Caco-2 (cell line): ENCODE measurements around the gene NPIPA3. TPM values are rescaled to one million over a fixed set of nuclear protein-coding genes. Genes with fewer than 3 reads are reported as not detected.

Experiments
- BruUV-seq: library from RNA; stranded (reverse); fragments of 400-500 nt; replicated peaks from 2 replicates; lab custom pipeline; 2021; lab: Mats Ljungman, UMichigan
- CTCF ChIA-PET: fragments of 300-600 bp; sonication (Branson Sonifier 250); formaldehyde crosslinking; loops from one replicate; lab custom pipeline; 2022; ENCODE audit warnings: antibody characterized with exemption; lab: Charles Lee
- POLR2A ChIA-PET: fragments of 300-600 bp; sonication (Branson Sonifier 250); formaldehyde crosslinking; loops from one replicate; lab custom pipeline; 2022; ENCODE audit warnings: antibody characterized with exemption; lab: Charles Lee
- DNase-seq, 2 experiments: peaks; one replicate each; pipeline versions ENCODE4 v3.0.0 to v3.0.0-alpha.2; 2020 to 2022
- H3K27me3 ChIP-seq: replicated peaks from 2 replicates; pipeline ENCODE4 v1.6.0; 2011; ENCODE audit warnings: low read length; ENCODE audit not compliant: control insufficient read depth, insufficient read depth
- H3K36me3 ChIP-seq: 2 replicates; pipeline ENCODE4 v1.5.1; 2011; ENCODE audit warnings: low read length; ENCODE audit not compliant: control insufficient read depth, insufficient read depth
- H3K4me1 ChIP-seq: fragments of 250-450 bp; sonication (Bioruptor Pico); 2 replicates; pipeline ENCODE4 v1.5.1; 2020; ENCODE audit warnings: mild to moderate bottlenecking
- H3K4me3 ChIP-seq: 2 replicates; pipeline ENCODE4 v1.5.1; 2011; ENCODE audit warnings: low read depth, mild to moderate bottlenecking, control low read depth, low read length
- H3K9me3 ChIP-seq: fragments of 250-450 bp; sonication (Bioruptor Pico); 2 replicates; pipeline ENCODE4 v1.5.1; 2020; ENCODE audit warnings: mild to moderate bottlenecking, moderate library complexity
- H3K27ac Mint-ChIP-seq: one replicate; pipeline ENCODE4 v1.8.0; 2022; ENCODE audit warnings: mixed read lengths; ENCODE audit not compliant: unreplicated experiment
- H3K27me3 Mint-ChIP-seq: one replicate; pipeline ENCODE4 v1.8.0; 2022; ENCODE audit warnings: mixed read lengths; ENCODE audit not compliant: insufficient read depth, unreplicated experiment
- H3K36me3 Mint-ChIP-seq: one replicate; pipeline ENCODE4 v1.8.0; 2022; ENCODE audit warnings: mild to moderate bottlenecking, mixed read lengths; ENCODE audit not compliant: insufficient read depth, unreplicated experiment
- H3K4me1 Mint-ChIP-seq: one replicate; pipeline ENCODE4 v1.8.0; 2022; ENCODE audit warnings: low read depth, mixed read lengths; ENCODE audit not compliant: unreplicated experiment
- H3K4me3 Mint-ChIP-seq: one replicate; pipeline ENCODE4 v1.8.0; 2022; ENCODE audit warnings: mild to moderate bottlenecking, moderate library complexity, mixed read lengths; ENCODE audit not compliant: unreplicated experiment
- H3K9me3 Mint-ChIP-seq: one replicate; pipeline ENCODE4 v1.8.0; 2022; ENCODE audit warnings: mixed read lengths; ENCODE audit not compliant: unreplicated experiment
- intact Hi-C: fragments of 100-400 bp; cut with micrococcal nuclease; formaldehyde crosslinking; loops from one replicate; pipeline ENCODE4 v1.10.0; 2022; ENCODE audit not compliant: unreplicated experiment
- total RNA-seq: library from RNA; stranded (reverse); gene quantifications from 2 replicates; pipeline ENCODE4 v1.2.3, GENCODE V29; 2022
- TF ChIP-seq, protein P1 (sequence below), 2 experiments: fragments of 200-600 bp in 1 of 2; IDR thresholded peaks; 1 replicate in 1 of 2; 2 replicates in 1 of 2; pipeline versions ENCODE4 v1.5.1 to v1.8.0; 2011 to 2022; ENCODE audit warnings: antibody characterized with exemption in 1 of 2, control low read depth in 1 of 2, inconsistent platforms in 1 of 2, low read depth in 1 of 2, low read length in 1 of 2, mild to moderate bottlenecking in 1 of 2, moderate library complexity in 1 of 2; ENCODE audit not compliant: insufficient read depth in 1 of 2, severe bottlenecking in 1 of 2, unreplicated experiment in 1 of 2

Gene NPIPA3
- total RNA-seq, 1 experiment from 2014 or later: 1.8 TPM

DNA sequence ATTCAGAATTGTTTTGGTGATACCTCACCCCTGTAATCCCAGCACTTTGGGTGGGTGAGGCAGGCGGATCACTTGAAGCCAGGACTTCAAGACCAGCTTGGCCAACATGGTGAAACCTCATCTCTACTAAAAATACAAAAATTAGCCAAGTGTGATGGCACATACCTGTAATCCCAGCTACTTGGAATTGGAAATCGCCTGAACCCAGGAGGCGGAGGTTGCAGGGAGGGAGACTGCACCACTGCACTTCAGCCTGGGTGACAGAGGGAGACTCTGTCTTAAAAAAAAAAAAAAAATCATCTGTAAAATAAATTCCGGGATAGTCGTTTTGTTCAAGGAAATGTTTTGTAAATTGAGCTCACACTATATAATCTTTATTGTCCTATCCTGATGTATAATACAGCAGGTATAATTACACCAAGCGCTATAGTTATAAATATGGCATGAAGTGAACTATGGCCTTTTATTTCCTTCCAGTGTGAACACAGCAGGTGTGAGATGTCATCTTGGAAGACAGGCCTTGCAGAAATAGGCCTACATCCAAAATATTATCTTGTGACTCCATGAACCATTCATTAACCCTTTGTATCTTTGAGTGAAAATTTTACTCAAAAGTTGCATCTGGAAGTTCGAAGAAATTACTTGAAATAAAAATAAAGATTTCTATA is 34.5 kb upstream of the NPIPA3 start:
- TF ChIP-seq, protein P1, sequence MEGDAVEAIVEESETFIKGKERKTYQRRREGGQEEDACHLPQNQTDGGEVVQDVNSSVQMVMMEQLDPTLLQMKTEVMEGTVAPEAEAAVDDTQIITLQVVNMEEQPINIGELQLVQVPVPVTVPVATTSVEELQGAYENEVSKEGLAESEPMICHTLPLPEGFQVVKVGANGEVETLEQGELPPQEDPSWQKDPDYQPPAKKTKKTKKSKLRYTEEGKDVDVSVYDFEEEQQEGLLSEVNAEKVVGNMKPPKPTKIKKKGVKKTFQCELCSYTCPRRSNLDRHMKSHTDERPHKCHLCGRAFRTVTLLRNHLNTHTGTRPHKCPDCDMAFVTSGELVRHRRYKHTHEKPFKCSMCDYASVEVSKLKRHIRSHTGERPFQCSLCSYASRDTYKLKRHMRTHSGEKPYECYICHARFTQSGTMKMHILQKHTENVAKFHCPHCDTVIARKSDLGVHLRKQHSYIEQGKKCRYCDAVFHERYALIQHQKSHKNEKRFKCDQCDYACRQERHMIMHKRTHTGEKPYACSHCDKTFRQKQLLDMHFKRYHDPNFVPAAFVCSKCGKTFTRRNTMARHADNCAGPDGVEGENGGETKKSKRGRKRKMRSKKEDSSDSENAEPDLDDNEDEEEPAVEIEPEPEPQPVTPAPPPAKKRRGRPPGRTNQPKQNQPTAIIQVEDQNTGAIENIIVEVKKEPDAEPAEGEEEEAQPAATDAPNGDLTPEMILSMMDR (IDR thresholded peaks at IDR 0.05; ENCODE audit: insufficient read depth in 1 of 2, low read depth in 1 of 2, low read length in 1 of 2, severe bottlenecking in 1 of 2, unreplicated experiment in 1 of 2): no peak
- H3K9me3 ChIP-seq: no peaks in the 10 kb centered on the region
- peaks cover 2% of the 10 kb centered on the region for H3K36me3 ChIP-seq
- intact Hi-C loops: no loop called here
- ChIA-PET POLR2A (interaction anchor here (0.6 kb wide), 1 partner anchor 33 kb away, joined by 8 read pairs; no protein-coding TSS in a partner anchor), CTCF (no interaction called here)
- peaks cover 41% of the 10 kb centered on the region for H3K36me3 Mint-ChIP-seq
- no peaks in the 10 kb centered on the region for H3K9me3 Mint-ChIP-seq
- H3K4me3 Mint-ChIP-seq: no peak overlapping the region
- H3K4me3 ChIP-seq: no peak overlapping the region
- no peaks in the 10 kb centered on the region for H3K4me1 Mint-ChIP-seq
- TSS peak; percentile 29 for BruUV-seq
- no peaks in the 10 kb centered on the region for H3K27me3 Mint-ChIP-seq
- H3K4me1 ChIP-seq: no peaks in the 10 kb centered on the region
- DNase-seq: no peak
- no peaks in the 10 kb centered on the region for H3K27me3 ChIP-seq
- no peak overlapping the region for H3K27ac Mint-ChIP-seq

DNA sequence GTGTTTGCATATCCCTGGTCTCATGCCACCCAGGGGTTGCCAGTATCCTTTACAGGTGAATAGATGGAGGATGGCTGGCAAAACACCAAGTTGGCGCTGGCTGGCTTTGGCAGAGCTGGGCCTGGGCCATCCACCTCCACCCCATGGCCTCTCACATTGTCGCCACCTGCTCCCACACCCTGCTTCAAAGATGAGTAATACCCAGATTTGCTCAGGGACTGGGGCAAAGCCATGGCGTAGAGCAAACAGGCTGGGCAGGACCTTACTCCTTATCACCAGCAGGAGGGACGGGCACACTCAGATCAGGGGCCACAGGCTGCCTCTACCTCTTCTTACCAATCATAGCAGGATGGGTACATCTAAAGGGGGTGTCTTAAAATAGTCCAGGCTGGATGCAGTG is 33.4 kb upstream of the NPIPA3 start:
- TF ChIP-seq, protein P1 (IDR thresholded peaks at IDR 0.05; ENCODE audit: insufficient read depth in 1 of 2, low read depth in 1 of 2, low read length in 1 of 2, severe bottlenecking in 1 of 2, unreplicated experiment in 1 of 2): no peak
- no peaks in the 10 kb centered on the region for H3K4me1 Mint-ChIP-seq
- no peak overlapping the region for H3K4me3 Mint-ChIP-seq
- H3K9me3 Mint-ChIP-seq: no peaks in the 10 kb centered on the region
- peaks cover 30% of the 10 kb centered on the region for H3K36me3 Mint-ChIP-seq
- POLR2A ChIA-PET: no interaction called here
- Histone ChIP-seq H3K4me3 (no peak overlapping the region), H3K9me3 (no peaks in the 10 kb centered on the region), H3K4me1 (no peaks in the 10 kb centered on the region), H3K36me3 (peaks cover 2% of the 10 kb centered on the region), H3K27me3 (no peaks in the 10 kb centered on the region)
- no peaks in the 10 kb centered on the region for H3K27me3 Mint-ChIP-seq
- no peak for DNase-seq
- BruUV-seq: no TSS peak
- intact Hi-C loops: no loop called here
- no peak overlapping the region for H3K27ac Mint-ChIP-seq
- CTCF ChIA-PET: no interaction called here

DNA sequence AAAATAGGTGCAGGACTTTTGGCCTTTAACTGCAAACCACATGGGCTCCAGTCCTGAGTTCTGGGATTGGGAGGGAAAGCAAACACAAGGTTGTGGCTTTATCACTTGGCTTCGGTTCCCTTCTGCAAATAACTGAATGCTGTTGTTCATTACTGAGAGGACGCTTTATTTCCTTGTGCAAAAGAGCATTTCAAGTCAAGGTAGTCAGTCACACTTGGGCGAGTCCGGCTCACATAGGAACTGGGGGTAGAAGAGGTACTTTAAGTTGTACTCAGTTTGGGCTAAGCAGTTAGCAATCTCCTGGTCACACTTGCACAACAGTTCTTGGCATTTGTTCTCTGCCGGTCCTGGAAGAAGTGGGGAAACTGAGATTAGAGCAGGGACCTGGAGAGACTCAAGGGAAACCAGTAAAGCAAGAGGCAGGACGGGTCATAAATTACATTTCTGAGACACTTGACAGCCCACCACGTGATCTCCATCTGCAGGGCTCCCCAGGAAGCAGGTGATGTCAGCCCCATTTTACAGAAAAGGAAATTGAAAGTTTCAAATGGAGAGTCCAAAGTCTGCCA is 30.7 kb upstream of the NPIPA3 start:
- TF ChIP-seq, protein P1 (IDR thresholded peaks at IDR 0.05; ENCODE audit: insufficient read depth in 1 of 2, low read depth in 1 of 2, low read length in 1 of 2, severe bottlenecking in 1 of 2, unreplicated experiment in 1 of 2): no peak
- H3K4me3 Mint-ChIP-seq: no peak overlapping the region
- peaks cover 15% of the 10 kb centered on the region for H3K36me3 Mint-ChIP-seq
- no peaks in the 10 kb centered on the region for H3K36me3 ChIP-seq
- intact Hi-C loops: no loop called here
- no peak overlapping the region for H3K4me3 ChIP-seq
- H3K27me3 Mint-ChIP-seq: no peaks in the 10 kb centered on the region
- no peak for DNase-seq
- ChIA-PET CTCF (no interaction called here), POLR2A (no interaction called here)
- no peaks in the 10 kb centered on the region for H3K4me1 Mint-ChIP-seq
- no peaks in the 10 kb centered on the region for H3K27me3 ChIP-seq
- H3K4me1 ChIP-seq: no peaks in the 10 kb centered on the region
- no TSS peak for BruUV-seq
- no peak overlapping the region for H3K27ac Mint-ChIP-seq
- H3K9me3 ChIP-seq: no peaks in the 10 kb centered on the region
- no peaks in the 10 kb centered on the region for H3K9me3 Mint-ChIP-seq
